SK-N-SH (cell line): ENCODE measurements around the gene TSFM. TPM values are rescaled to one million over a fixed set of nuclear protein-coding genes. Genes with fewer than 3 reads are reported as not detected.

Experiments
- CTCF ChIA-PET: fragments of 300-600, 350-600 bp; formaldehyde crosslinking; extraction: SDS; loops from one replicate; lab custom pipeline; 2021; lab: Yijun Ruan, JAX
- POLR2A ChIA-PET: fragments of 350-600 bp; sonication (Branson Sonifier 250); formaldehyde crosslinking; extraction: SDS; loops from one replicate; lab custom pipeline; 2020; ENCODE audit warnings: antibody characterized with exemption, inconsistent platforms; lab: Yijun Ruan, JAX
- DNase-seq: peaks from one replicate; pipeline ENCODE4 v3.0.0; 2012
- H2AFZ ChIP-seq: fragments of 200-600 bp; sonication (generic); 2 replicates; pipeline ENCODE4 v1.8.1; 2016; ENCODE audit warnings: antibody characterized with exemption, mild to moderate bottlenecking, low read depth
- H3F3A ChIP-seq: fragments of 200-600 bp; sonication (generic); replicated peaks from 2 replicates; pipeline ENCODE3; 2016; ENCODE audit warnings: antibody characterized with exemption, mild to moderate bottlenecking; ENCODE audit not compliant: insufficient read depth
- H3K27ac ChIP-seq, 2 experiments: fragments of 200-500 bp in 1 of 2; fragments of 200-600 bp in 1 of 2; sonication (Bioruptor generic) in 1 of 2; sonication (generic), shearing (Covaris generic) in 1 of 2; 2 replicates each; pipeline versions ENCODE4 v1.5.1 to v1.6.1; 2014 to 2016; ENCODE audit warnings: low read depth in 2 of 2, inconsistent platforms in 1 of 2, low read length in 1 of 2, mild to moderate bottlenecking in 1 of 2, mixed read lengths in 1 of 2
- H3K27me3 ChIP-seq: fragments of 200-600 bp; sonication (generic), shearing (Covaris generic); 2 replicates; pipeline ENCODE4 v1.6.1; 2016; ENCODE audit warnings: mixed run types; ENCODE audit not compliant: insufficient read depth
- H3K36me3 ChIP-seq, 2 experiments: fragments of 200-500 bp in 1 of 2; fragments of 200-600 bp in 1 of 2; sonication (Bioruptor generic) in 1 of 2; sonication (generic) in 1 of 2; replicated peaks in 1 of 2; 2 replicates each; pipeline versions ENCODE3 to v1.5.1; 2014 to 2016; ENCODE audit warnings: low read length in 1 of 2, mild to moderate bottlenecking in 1 of 2; ENCODE audit not compliant: insufficient read depth in 2 of 2, control insufficient read depth in 1 of 2
- H3K4me1 ChIP-seq, 2 experiments: fragments of 200-500 bp in 1 of 2; fragments of 200-600 bp in 1 of 2; sonication (Bioruptor generic) in 1 of 2; sonication (generic), shearing (Covaris generic) in 1 of 2; 2 replicates each; pipeline versions ENCODE4 v1.5.1 to v1.6.1; 2014 to 2016; ENCODE audit warnings: low read depth in 1 of 2, low read length in 1 of 2, mixed run types in 1 of 2; ENCODE audit not compliant: insufficient read depth in 2 of 2, control insufficient read depth in 1 of 2
- H3K4me2 ChIP-seq: fragments of 200-600 bp; sonication (generic), shearing (Covaris generic); 2 replicates; pipeline ENCODE4 v1.6.1; 2017; ENCODE audit warnings: mixed run types
- H3K4me3 ChIP-seq, 2 experiments: fragments of 200-500 bp in 1 of 2; fragments of 200-600 bp in 1 of 2; sonication (Bioruptor generic) in 1 of 2; sonication (generic), shearing (Covaris generic) in 1 of 2; 2 replicates each; pipeline versions ENCODE4 v1.5.1 to v1.8.1; 2014 to 2016; ENCODE audit warnings: low read depth in 2 of 2, inconsistent platforms in 1 of 2, low read length in 1 of 2, mild to moderate bottlenecking in 1 of 2, mixed read lengths in 1 of 2, moderate library complexity in 1 of 2
- H3K79me2 ChIP-seq: fragments of 200-600 bp; sonication (generic); 2 replicates; pipeline ENCODE4 v1.8.1; 2017; ENCODE audit warnings: mild to moderate bottlenecking; ENCODE audit not compliant: insufficient read depth
- H3K9ac ChIP-seq: fragments of 200-600 bp; sonication (generic); 2 replicates; pipeline ENCODE4 v1.6.1; 2017; ENCODE audit warnings: mixed run types
- H3K9me2 ChIP-seq: fragments of 200-600 bp; sonication (generic); 2 replicates; pipeline ENCODE4 v1.6.1; 2017; ENCODE audit warnings: mixed run types
- H3K9me3 ChIP-seq: fragments of 200-600 bp; sonication (generic); 2 replicates; pipeline ENCODE4 v1.6.1; 2017; ENCODE audit warnings: mixed run types, mild to moderate bottlenecking, moderate library complexity
- H4K20me1 ChIP-seq: fragments of 200-600 bp; sonication (generic); 2 replicates; pipeline ENCODE4 v1.6.1; 2017; ENCODE audit warnings: mild to moderate bottlenecking, mixed run types; ENCODE audit not compliant: insufficient read depth
- CHD2 ChIP-seq: fragments of 150-350 bp; IDR thresholded peaks from 2 replicates; pipeline ENCODE4 v1.6.1; 2018; ENCODE audit warnings: low read length; ENCODE audit not compliant: partially characterized antibody
- ELF1 ChIP-seq: IDR thresholded peaks from 2 replicates; pipeline ENCODE4 v1.4.0; 2012
- EP300 ChIP-seq, 2 experiments: IDR thresholded peaks; 2 replicates each; pipeline versions ENCODE4 v1.4.0 to v1.6.1; 2012; ENCODE audit warnings: borderline replicate concordance in 1 of 2, low read depth in 1 of 2, low read length in 1 of 2
- EZH2phosphoT487 ChIP-seq: fragments of 200-600 bp; sonication (generic); IDR thresholded peaks from 2 replicates; pipeline ENCODE4 v1.6.1; 2017; ENCODE audit warnings: low read depth, mixed run types, mild to moderate bottlenecking, antibody characterized with exemption, moderate library complexity, borderline replicate concordance
- FOXJ3 ChIP-seq: sonication (generic); formaldehyde crosslinking; IDR thresholded peaks from 2 replicates; pipeline ENCODE4 v1.5.1; 2020; ENCODE audit warnings: mild to moderate bottlenecking, missing genetic modification reagents
- GABPA ChIP-seq: IDR thresholded peaks from 2 replicates; pipeline ENCODE4 v1.4.0; 2012; ENCODE audit warnings: low read depth, mild to moderate bottlenecking
- JUND ChIP-seq: IDR thresholded peaks from 2 replicates; pipeline ENCODE4 v1.4.0; 2012
- POLR2AphosphoS5 ChIP-seq: IDR thresholded peaks from 2 replicates; pipeline ENCODE4 v1.6.1; 2012; ENCODE audit warnings: low read depth, low read length
- RAD21 ChIP-seq: IDR thresholded peaks from 2 replicates; pipeline ENCODE4 v1.6.1; 2012; ENCODE audit warnings: mild to moderate bottlenecking, low read length
- RFX5 ChIP-seq: IDR thresholded peaks from 2 replicates; pipeline ENCODE4 v1.6.1; 2012; ENCODE audit warnings: mild to moderate bottlenecking, improper control_type of control experiment, low read length
- SIN3A ChIP-seq: IDR thresholded peaks from 2 replicates; pipeline ENCODE4 v1.6.1; 2012; ENCODE audit warnings: low read depth, mild to moderate bottlenecking, low read length, moderate library complexity, borderline replicate concordance
- SMC3 ChIP-seq: IDR thresholded peaks from 2 replicates; pipeline ENCODE4 v1.6.1; 2012; ENCODE audit warnings: low read depth, low read length, improper control_type of control experiment
- WGBS: methylation state at CpG from one replicate; pipeline ENCODE4 v1.1.6; 2017; ENCODE audit warnings: low lambda C conversion rate; 5-methylcytosine and 5-hydroxymethylcytosine counted together
- polyA plus RNA-seq, 3 experiments: library from polyadenylated mRNA; depleted of rRNA; stranded (reverse); fragments of >200 nt; gene quantifications; 2 replicates each; pipeline ENCODE4 v1.2.3, GENCODE V29; 2012
- TF ChIP-seq, protein P1 (sequence below): IDR thresholded peaks from 2 replicates; pipeline ENCODE4 v1.4.0; 2012; ENCODE audit warnings: low read depth
- TF ChIP-seq, protein P2 (sequence below): IDR thresholded peaks from 2 replicates; pipeline ENCODE4 v1.4.0; 2012; ENCODE audit warnings: low read depth, borderline replicate concordance
- TF ChIP-seq, protein P3 (sequence below): fragments of 150-350 bp; IDR thresholded peaks from 2 replicates; pipeline ENCODE4 v1.6.1; 2017; ENCODE audit warnings: antibody characterized with exemption, low read length, low read depth, borderline replicate concordance
- TF ChIP-seq, protein P4 (sequence below): fragments of 200-600 bp; sonication (generic); IDR thresholded peaks from 2 replicates; pipeline ENCODE4 v1.6.1; 2017; ENCODE audit warnings: antibody characterized with exemption, mild to moderate bottlenecking, moderate library complexity
- TF ChIP-seq, protein P5 (sequence below): IDR thresholded peaks from 2 replicates; pipeline ENCODE4 v1.6.1; 2012; ENCODE audit warnings: mild to moderate bottlenecking, low read depth, low read length, moderate library complexity

The TSFM gene
- polyA plus RNA-seq, 1 of the 3 experiments (the other 2 are of a cell fraction), result 28.7 TPM

DNA sequence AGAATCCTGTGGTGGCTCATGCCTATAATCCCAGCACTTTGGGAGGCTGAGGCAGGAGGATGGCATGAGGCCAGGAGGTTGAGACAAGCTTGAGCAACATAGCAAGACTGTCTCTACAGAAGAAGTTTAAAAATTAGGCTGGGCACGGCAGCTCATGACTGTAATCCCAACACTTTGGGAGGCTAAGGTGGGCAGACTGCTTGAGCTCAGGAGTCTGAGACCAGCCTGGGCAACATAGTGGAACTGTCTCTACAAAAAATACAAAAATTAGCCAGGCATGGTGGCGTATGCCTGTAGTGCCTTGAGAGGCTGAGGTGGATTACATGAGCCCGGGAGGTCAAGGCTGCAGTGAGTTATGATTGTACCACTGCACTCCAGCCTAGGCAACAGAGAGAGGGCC is 14.7 kb upstream of the TSFM start:
- no peak overlapping the region for H3K4me2 ChIP-seq
- H3F3A ChIP-seq, result peaks cover 3% of the 10 kb centered on the region
- peaks cover 18% of the 10 kb centered on the region; the same call in 1 of the 2 replicates for H3K79me2 ChIP-seq
- H3K9me3 ChIP-seq, result no peaks in the 10 kb centered on the region
- no peaks in the 10 kb centered on the region for H3K9me2 ChIP-seq
- no peak overlapping the region for H3K27ac ChIP-seq
- H3K36me3 ChIP-seq, result peaks cover 5 to 19% of the 10 kb centered on the region in 2 experiments
- H3K9ac ChIP-seq, result no peak overlapping the region
- no peaks in the 10 kb centered on the region for H4K20me1 ChIP-seq
- H2AFZ ChIP-seq, result no peak overlapping the region
- H3K27me3 ChIP-seq, result no peaks in the 10 kb centered on the region; the same call in 1 of the 2 replicates
- TF ChIP-seq, protein P1, sequence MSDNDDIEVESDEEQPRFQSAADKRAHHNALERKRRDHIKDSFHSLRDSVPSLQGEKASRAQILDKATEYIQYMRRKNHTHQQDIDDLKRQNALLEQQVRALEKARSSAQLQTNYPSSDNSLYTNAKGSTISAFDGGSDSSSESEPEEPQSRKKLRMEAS, result no peak
- TF ChIP-seq, protein P2, sequence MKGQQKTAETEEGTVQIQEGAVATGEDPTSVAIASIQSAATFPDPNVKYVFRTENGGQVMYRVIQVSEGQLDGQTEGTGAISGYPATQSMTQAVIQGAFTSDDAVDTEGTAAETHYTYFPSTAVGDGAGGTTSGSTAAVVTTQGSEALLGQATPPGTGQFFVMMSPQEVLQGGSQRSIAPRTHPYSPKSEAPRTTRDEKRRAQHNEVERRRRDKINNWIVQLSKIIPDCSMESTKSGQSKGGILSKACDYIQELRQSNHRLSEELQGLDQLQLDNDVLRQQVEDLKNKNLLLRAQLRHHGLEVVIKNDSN, result no peak
- TF ChIP-seq EZH2phosphoT487 (no peak), RFX5 (no peak), RAD21 (no peak), ELF1 (no peak), CHD2 (no peak), POLR2AphosphoS5 (no peak)
- TF ChIP-seq, protein P3, sequence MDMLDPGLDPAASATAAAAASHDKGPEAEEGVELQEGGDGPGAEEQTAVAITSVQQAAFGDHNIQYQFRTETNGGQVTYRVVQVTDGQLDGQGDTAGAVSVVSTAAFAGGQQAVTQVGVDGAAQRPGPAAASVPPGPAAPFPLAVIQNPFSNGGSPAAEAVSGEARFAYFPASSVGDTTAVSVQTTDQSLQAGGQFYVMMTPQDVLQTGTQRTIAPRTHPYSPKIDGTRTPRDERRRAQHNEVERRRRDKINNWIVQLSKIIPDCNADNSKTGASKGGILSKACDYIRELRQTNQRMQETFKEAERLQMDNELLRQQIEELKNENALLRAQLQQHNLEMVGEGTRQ, result no peak
- POLR2A ChIA-PET, result interaction anchor here (1.2 kb wide), 1 partner anchor 8 kb away, joined by 3 read pairs; no protein-coding TSS in a partner anchor
- CTCF ChIA-PET, result interaction anchor here (1.1 to 3.1 kb wide), 7 partner anchors 8 to 138 kb away, joined by 3 to 27 read pairs (median 4); no protein-coding TSS in a partner anchor
- DNase-seq, result no peak
- peaks cover 3 to 33% of the 10 kb centered on the region in 2 experiments; a peak in 1 of 4 replicates for H3K4me1 ChIP-seq
- WGBS, result 83% methylated on average over 3 of the region's 3 CpGs
- no peak overlapping the region for H3K4me3 ChIP-seq

DNA sequence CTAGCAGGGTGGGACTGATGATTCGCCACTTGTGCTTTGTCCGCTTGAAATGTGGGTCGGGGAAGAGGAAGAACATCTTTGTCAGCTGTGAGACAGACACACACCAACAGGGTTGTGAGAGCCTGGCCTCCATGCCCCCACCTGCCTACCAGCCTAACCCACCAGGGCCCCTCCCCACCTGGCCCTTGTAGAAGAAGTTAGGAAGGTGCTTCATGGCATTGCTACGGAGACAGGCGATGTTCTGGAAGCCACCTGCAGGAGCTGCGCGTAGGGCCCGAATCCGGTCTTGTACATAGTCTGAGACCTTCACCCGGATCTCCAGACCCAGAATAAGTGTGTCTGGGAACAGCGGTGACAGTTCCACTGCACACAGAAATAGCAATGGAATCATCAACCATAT is 13.0 kb upstream of the TSFM start:
- Histone ChIP-seq H3K4me2 (no peak overlapping the region), H3K36me3 (peaks cover 8 to 19% of the 10 kb centered on the region in 2 experiments), H3F3A (peaks cover 3% of the 10 kb centered on the region), H4K20me1 (no peaks in the 10 kb centered on the region), H3K9ac (no peak overlapping the region), H3K27ac (no peak overlapping the region), H3K9me3 (no peaks in the 10 kb centered on the region), H3K4me3 (no peak overlapping the region), H3K79me2 (peaks cover 33% of the 10 kb centered on the region), H3K4me1 (peaks cover 3 to 37% of the 10 kb centered on the region in 2 experiments; a peak in 1 of 4 replicates), H3K9me2 (no peaks in the 10 kb centered on the region), H3K27me3 (no peaks in the 10 kb centered on the region; the same call in 1 of the 2 replicates), H2AFZ (no peak overlapping the region)
- POLR2A ChIA-PET, result no interaction called here
- TF ChIP-seq, protein P1, result no peak
- TF ChIP-seq SIN3A (no peak), JUND (no peak), RFX5 (no peak), GABPA (no peak), EP300 (IDR thresholded peaks at IDR 0.05; ENCODE audit: borderline replicate concordance in 1 of 2, low read depth in 1 of 2, low read length in 1 of 2) (no peak), FOXJ3 (CRISPR knock-in tag) (no peak), EZH2phosphoT487 (no peak), RAD21 (no peak), ELF1 (no peak), SMC3 (no peak)
- TF ChIP-seq, protein P4, sequence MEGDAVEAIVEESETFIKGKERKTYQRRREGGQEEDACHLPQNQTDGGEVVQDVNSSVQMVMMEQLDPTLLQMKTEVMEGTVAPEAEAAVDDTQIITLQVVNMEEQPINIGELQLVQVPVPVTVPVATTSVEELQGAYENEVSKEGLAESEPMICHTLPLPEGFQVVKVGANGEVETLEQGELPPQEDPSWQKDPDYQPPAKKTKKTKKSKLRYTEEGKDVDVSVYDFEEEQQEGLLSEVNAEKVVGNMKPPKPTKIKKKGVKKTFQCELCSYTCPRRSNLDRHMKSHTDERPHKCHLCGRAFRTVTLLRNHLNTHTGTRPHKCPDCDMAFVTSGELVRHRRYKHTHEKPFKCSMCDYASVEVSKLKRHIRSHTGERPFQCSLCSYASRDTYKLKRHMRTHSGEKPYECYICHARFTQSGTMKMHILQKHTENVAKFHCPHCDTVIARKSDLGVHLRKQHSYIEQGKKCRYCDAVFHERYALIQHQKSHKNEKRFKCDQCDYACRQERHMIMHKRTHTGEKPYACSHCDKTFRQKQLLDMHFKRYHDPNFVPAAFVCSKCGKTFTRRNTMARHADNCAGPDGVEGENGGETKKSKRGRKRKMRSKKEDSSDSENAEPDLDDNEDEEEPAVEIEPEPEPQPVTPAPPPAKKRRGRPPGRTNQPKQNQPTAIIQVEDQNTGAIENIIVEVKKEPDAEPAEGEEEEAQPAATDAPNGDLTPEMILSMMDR, result no peak
- TF ChIP-seq, protein P5, sequence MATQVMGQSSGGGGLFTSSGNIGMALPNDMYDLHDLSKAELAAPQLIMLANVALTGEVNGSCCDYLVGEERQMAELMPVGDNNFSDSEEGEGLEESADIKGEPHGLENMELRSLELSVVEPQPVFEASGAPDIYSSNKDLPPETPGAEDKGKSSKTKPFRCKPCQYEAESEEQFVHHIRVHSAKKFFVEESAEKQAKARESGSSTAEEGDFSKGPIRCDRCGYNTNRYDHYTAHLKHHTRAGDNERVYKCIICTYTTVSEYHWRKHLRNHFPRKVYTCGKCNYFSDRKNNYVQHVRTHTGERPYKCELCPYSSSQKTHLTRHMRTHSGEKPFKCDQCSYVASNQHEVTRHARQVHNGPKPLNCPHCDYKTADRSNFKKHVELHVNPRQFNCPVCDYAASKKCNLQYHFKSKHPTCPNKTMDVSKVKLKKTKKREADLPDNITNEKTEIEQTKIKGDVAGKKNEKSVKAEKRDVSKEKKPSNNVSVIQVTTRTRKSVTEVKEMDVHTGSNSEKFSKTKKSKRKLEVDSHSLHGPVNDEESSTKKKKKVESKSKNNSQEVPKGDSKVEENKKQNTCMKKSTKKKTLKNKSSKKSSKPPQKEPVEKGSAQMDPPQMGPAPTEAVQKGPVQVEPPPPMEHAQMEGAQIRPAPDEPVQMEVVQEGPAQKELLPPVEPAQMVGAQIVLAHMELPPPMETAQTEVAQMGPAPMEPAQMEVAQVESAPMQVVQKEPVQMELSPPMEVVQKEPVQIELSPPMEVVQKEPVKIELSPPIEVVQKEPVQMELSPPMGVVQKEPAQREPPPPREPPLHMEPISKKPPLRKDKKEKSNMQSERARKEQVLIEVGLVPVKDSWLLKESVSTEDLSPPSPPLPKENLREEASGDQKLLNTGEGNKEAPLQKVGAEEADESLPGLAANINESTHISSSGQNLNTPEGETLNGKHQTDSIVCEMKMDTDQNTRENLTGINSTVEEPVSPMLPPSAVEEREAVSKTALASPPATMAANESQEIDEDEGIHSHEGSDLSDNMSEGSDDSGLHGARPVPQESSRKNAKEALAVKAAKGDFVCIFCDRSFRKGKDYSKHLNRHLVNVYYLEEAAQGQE, result no peak
- no peak for DNase-seq
- WGBS, result 95% methylated on average over 10 of the region's 11 CpGs
- CTCF ChIA-PET, result interaction anchor here (1.2 to 2.0 kb wide), 2 partner anchors 10 to 13 kb away, joined by 4 to 11 read pairs; no protein-coding TSS in a partner anchor
